Measurements from ENCODE around the gene AFG1L. TPM values are rescaled to one million over a fixed set of nuclear protein-coding genes. Genes with fewer than 3 reads are reported as not detected.
"Not testable (repeated sequence)": the region's sequence is repeated elsewhere in the genome, so short reads cannot be mapped to it uniquely, and the experiment has no call there.

The AFG1L gene
- total RNA-seq, 1 donor from 2014 or later: 9.4 TPM

DNA sequence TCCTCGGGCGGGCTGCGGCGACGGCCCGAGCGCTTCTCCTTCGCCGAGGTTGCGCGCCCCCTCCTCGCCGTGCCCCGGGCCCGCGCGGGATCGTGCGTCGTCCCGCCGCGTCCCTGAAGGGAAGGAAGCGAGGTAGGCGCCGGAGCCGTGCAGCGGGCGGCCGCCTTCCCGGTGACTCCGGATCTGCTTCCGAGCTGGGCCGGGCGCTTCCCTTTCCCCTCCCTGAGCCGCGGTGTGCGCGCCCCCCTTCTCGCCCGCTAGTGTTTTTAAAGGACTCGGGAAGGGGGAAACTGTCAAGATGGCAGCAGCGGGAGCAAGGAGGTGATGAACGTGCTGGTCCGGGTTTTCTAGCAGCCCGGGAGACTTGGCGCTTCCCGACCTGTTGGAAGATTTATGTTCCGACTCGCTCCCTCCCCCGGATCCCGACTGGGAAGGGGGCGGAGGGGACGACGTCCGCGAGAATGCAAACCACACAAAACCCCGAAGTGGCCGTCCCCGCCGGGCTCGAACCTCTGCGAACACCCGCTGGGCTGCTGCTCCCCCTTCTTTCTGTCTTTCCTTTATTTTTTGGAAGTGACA is 265.1 kb downstream of the AFG1L start:
- Mint-ChIP-seq H3K9me3 (ENCODE audit: unreplicated experiment) (peaks cover 18% of the 10 kb centered on the region), H3K36me3 (ENCODE audit: unreplicated experiment) (peaks cover 7% of the 10 kb centered on the region), H3K4me3 (ENCODE audit: unreplicated experiment) (peak overlapping the region; percentile 85), H3K27me3 (ENCODE audit: unreplicated experiment) (peaks cover 24% of the 10 kb centered on the region), H3K27ac (ENCODE audit: unreplicated experiment) (peak overlapping the region; percentile 66), H3K4me1 (ENCODE audit: low read depth, unreplicated experiment) (peaks cover 21% of the 10 kb centered on the region)
- TF ChIP-seq, protein P1, sequence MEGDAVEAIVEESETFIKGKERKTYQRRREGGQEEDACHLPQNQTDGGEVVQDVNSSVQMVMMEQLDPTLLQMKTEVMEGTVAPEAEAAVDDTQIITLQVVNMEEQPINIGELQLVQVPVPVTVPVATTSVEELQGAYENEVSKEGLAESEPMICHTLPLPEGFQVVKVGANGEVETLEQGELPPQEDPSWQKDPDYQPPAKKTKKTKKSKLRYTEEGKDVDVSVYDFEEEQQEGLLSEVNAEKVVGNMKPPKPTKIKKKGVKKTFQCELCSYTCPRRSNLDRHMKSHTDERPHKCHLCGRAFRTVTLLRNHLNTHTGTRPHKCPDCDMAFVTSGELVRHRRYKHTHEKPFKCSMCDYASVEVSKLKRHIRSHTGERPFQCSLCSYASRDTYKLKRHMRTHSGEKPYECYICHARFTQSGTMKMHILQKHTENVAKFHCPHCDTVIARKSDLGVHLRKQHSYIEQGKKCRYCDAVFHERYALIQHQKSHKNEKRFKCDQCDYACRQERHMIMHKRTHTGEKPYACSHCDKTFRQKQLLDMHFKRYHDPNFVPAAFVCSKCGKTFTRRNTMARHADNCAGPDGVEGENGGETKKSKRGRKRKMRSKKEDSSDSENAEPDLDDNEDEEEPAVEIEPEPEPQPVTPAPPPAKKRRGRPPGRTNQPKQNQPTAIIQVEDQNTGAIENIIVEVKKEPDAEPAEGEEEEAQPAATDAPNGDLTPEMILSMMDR (IDR thresholded peaks at IDR 0.05; ENCODE audit: partially characterized antibody, unreplicated experiment): no peak
- peak; percentile 73 for DNase-seq

DNA sequence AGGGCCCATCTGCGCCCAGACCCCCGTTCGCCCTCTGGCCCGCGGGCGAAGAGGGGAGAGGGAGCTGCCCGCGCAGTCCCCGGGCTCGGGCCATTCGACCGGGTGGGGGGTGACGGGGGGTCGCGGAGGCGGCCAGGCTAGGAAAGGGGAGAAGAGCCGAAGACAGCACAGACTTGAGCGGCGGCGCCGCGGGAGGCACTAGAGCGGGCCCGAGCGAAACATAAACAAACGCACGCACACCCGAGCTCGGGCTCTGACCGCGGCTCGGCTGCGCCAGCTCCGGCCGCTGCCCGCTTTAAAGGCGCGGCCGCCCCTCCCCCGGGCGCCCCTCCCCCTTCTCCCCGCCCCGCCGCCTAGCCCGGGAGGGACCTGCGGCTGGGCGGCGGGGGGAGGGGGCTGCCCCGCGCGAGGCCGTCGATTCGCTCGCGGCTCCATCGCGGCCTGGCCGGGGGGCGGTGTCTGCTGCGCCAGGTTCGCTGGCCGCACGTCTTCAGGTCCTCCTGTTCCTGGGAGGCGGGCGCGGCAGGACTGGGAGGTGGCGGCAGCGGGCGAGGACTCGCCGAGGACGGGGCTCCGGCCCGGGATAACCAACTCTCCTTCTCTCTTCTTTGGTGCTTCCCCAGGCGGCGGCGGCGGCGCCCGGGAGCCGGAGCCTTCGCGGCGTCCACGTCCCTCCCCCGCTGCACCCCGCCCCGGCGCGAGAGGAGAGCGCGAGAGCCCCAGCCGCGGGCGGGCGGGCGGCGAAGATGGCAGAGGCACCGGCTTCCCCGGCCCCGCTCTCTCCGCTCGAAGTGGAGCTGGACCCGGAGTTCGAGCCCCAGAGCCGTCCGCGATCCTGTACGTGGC is 265.8 kb downstream of the AFG1L start, which contains the start of gene FOXO3:
TSS of gene FOXO3 (plus strand) at position 455 of the 846 bp plus-strand sequence. CDS start at position 747, 292 bp downstream.
- TF ChIP-seq, protein P1 (IDR thresholded peaks at IDR 0.05; ENCODE audit: partially characterized antibody, unreplicated experiment): no peak
- Mint-ChIP-seq H3K27me3 (ENCODE audit: unreplicated experiment) (peaks cover 24% of the 10 kb centered on the region), H3K27ac (ENCODE audit: unreplicated experiment) (peak within 1 kb of the TSS; percentile 59), H3K4me3 (ENCODE audit: unreplicated experiment) (peak within 1 kb of the TSS; percentile 93), H3K36me3 (ENCODE audit: unreplicated experiment) (peaks cover 7% of the 10 kb centered on the region), H3K4me1 (ENCODE audit: low read depth, unreplicated experiment) (peaks cover 23% of the 10 kb centered on the region), H3K9me3 (ENCODE audit: unreplicated experiment) (peaks cover 18% of the 10 kb centered on the region)
- DNase-seq: peak; percentile 88

DNA sequence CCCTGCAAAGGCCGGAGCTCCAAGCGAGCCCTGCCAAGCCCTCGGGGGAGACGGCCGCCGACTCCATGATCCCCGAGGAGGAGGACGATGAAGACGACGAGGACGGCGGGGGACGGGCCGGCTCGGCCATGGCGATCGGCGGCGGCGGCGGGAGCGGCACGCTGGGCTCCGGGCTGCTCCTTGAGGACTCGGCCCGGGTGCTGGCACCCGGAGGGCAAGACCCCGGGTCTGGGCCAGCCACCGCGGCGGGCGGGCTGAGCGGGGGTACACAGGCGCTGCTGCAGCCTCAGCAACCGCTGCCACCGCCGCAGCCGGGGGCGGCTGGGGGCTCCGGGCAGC is 266.4 kb downstream of the AFG1L start:
- not testable (repeated sequence) for H3K36me3 Mint-ChIP-seq (ENCODE audit: unreplicated experiment); H3K4me3 Mint-ChIP-seq (ENCODE audit: unreplicated experiment); H3K27ac Mint-ChIP-seq (ENCODE audit: unreplicated experiment)
- peak; percentile 36 for DNase-seq
- Mint-ChIP-seq H3K27me3 (ENCODE audit: unreplicated experiment) (peaks cover 24% of the 10 kb centered on the region), H3K4me1 (ENCODE audit: low read depth, unreplicated experiment) (peaks cover 23% of the 10 kb centered on the region), H3K9me3 (ENCODE audit: unreplicated experiment) (peaks cover 18% of the 10 kb centered on the region)

DNA sequence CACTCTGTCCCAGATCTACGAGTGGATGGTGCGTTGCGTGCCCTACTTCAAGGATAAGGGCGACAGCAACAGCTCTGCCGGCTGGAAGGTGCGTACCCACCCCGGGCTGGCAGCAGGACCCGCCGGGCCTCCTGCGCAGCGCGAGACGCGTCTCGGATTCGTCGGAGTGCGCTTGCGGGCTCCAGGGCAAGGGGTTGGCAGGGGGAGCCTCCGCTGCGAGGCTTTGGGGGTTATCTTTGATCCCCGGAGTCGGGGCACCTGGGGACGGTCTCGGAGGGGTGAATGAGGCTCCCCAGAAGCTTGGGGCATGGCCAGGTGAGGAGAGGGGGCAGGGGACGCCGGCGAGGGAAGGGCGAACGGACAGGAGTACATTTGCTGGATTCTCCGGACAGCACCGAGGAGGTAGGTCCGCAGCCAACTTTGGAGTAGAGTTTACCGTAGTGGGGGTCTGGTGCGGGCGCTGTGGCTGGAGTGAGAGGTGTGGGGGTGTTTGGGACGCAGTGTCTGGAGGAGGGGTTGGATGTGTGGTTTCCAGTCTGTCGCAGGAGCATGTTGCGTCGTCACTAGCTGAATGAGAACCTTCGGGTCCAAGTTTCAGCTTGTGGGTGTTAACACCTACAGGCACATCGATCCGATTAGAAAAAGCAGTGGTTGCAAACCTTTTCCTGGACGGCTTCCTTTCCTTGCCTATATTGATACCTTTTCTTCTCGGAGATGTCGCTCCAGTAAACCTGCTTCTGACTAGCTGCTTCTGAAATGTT is 267.1 kb downstream of the AFG1L start:
- Mint-ChIP-seq H3K4me1 (ENCODE audit: low read depth, unreplicated experiment) (peaks cover 19% of the 10 kb centered on the region), H3K36me3 (ENCODE audit: unreplicated experiment) (peaks cover 7% of the 10 kb centered on the region)

DNA sequence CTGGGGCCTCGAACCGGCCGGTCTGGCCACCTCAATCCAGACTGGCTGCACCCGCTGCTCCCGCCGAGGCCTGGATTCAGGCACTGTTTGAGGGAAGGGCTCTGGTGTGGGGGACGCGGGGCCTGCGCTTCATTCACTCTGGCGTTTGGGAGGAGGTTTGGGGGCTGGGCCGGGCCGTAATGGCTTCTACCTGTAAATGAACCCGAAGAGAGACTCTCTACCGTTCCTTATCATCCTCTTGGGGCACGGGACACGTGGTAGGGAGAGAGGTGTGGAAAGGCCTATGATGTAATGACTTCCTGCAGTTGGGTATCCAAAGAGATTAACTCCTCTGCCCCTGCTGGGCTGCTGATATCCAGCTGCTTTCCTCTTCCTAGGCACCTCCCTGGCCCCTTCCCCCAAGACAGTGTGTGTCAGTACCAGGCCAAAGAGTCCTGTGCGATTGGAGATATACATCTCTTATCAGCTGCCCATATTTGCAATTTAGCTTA is 267.7 kb downstream of the AFG1L start:
- peaks cover 17% of the 10 kb centered on the region for H3K27me3 Mint-ChIP-seq (ENCODE audit: unreplicated experiment)
- peaks cover 16% of the 10 kb centered on the region for H3K4me1 Mint-ChIP-seq (ENCODE audit: low read depth, unreplicated experiment)
- H3K9me3 Mint-ChIP-seq (ENCODE audit: unreplicated experiment): peaks cover 18% of the 10 kb centered on the region
- TF ChIP-seq, protein P1 (IDR thresholded peaks at IDR 0.05; ENCODE audit: partially characterized antibody, unreplicated experiment): no peak
- H3K36me3 Mint-ChIP-seq (ENCODE audit: unreplicated experiment): peaks cover 7% of the 10 kb centered on the region
- DNase-seq: peak; percentile 49
- peak overlapping the region; percentile 73 for H3K27ac Mint-ChIP-seq (ENCODE audit: unreplicated experiment)
- H3K4me3 Mint-ChIP-seq (ENCODE audit: unreplicated experiment): peak overlapping the region; percentile 93

More for the DNA sequence above, 267.1 kb downstream of the AFG1L start:
- TF ChIP-seq, protein P1 (IDR thresholded peaks at IDR 0.05; ENCODE audit: partially characterized antibody, unreplicated experiment): no peak
- peak overlapping the region; percentile 93 for H3K4me3 Mint-ChIP-seq (ENCODE audit: unreplicated experiment)
- H3K27me3 Mint-ChIP-seq (ENCODE audit: unreplicated experiment): peaks cover 20% of the 10 kb centered on the region
- peaks cover 18% of the 10 kb centered on the region for H3K9me3 Mint-ChIP-seq (ENCODE audit: unreplicated experiment)
- peak; percentile 43 for DNase-seq
- peak overlapping the region; percentile 73 for H3K27ac Mint-ChIP-seq (ENCODE audit: unreplicated experiment)

Measured in glutamatergic neuron (in vitro differentiated cells).